HUDEP-2 (cell line): ENCODE results near the gene CCDC90B.
"Not testable (repeated sequence)": the region's sequence is repeated elsewhere in the genome, so short reads cannot be mapped to it uniquely, and the experiment has no call there.

Experiments
- DNase-seq, 76 experiments: peaks; one replicate each; lab custom pipeline; 2025; ENCODE audit not compliant: unreplicated experiment in 76 of 76; lab: John Stamatoyannopoulos, UW

CCDC90B gene, protein sequence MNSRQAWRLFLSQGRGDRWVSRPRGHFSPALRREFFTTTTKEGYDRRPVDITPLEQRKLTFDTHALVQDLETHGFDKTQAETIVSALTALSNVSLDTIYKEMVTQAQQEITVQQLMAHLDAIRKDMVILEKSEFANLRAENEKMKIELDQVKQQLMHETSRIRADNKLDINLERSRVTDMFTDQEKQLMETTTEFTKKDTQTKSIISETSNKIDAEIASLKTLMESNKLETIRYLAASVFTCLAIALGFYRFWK

DNA sequence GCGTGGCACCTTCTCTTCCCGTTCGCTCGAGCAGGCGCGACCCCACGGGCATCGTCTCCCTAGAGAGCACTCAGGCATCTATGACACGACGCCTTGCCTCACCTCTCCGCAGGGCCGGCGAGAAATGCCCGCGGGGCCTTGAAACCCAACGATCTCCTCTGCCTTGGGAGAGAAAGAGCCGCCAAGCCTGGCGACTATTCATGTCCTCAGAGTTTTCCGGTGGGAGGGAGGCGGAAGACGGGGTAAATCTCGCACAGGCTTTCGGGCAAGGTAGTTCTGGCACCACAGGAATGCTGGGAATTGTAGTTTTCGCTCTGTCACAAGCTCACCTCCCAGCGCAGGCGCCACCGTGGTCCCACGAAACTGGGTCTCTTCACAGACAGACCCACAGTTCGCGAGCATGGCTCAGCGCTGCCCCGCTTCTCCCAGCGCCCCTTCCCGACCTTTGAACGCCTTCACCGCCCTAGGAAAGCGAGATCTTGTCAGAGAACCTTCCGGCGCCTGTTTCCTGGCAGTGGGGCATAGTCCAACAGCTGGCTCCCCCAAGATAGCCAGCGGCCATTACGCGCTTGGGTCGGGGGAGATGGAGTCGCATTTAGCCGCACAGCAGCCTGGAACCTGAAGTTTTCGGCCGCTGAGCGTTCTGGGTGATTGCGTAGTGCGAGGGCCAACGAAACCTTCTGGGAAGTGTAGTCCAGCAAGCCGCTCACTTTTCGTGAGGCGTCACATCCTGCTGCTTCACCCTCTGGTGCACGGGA is at the start of gene CCDC90B:
Gene CCDC90B (minus strand): TSS at position 597 of the 758 bp plus-strand sequence. CDS start 395 bp downstream, at position 202.
- DNase-seq, result peak; percentile 16 to 95 (median 88)

DNA sequence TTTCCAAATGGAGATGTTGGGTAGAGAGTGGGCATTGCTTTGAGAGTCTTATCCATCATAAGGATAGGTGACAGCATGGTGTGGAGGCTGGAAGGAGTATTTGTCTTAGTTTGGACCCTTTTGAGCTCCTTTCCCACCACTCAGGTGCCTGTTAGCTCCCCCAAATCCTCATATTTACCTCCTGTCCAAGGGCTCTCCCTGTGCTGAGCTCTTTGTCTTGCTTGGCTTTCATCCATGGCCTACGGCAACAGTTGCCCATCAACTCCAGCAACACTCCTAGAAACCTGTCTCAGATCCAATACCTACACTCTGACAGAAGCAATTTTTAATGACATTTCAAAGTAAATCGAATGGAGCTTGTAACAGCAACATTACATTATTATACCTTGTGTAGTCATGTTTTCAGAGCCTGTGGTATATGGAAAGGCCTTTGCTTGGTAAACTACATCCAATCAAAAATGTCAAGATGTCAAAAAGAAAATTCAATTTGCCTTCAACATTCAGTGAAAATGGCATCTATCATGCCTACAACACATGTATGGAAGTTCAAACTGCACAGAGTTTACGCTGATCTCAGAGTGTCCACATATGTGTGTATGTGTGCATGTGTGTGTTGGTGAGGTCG is 49.4 kb upstream of the CCDC90B start:
- no peak for DNase-seq

DNA sequence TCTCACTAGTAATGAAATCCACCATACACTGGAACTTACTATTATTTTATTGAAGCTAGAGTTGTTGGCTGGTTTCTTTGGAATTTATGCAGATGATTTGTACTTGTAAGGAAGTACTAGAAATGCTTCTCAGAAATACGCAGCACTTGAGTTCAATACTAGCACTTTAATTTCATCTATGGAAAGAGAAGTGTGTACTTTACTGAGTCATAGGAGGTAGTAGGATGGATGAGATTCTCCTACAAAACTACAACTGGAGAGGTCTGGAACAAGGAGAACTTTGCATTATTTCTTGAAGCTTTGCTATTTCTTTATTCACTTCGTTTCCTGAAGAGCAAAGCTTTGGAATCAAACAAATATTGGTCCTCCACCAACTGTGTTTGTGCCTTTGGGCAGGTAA is 44.1 kb upstream of the CCDC90B start:
- no peak for DNase-seq

DNA sequence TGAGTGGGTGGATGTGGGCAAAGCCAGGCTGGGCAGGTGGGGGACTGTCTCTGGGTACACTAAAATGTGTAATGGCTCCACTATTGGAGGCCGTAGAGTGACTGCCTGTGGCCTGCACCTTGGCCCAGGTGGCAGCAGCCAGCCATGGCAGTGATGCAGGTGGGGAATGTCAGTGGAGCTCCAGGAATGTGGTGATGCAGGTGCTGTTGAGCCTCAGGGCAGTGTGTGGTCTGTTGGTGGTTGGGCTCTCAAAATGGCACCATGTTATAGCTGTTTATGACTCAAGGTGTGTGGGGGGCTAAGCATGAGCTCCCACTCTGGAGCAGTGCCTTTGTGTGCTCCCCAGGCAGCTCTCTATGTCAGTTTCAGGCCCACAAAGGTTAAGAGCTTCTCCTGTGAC is 40.2 kb upstream of the CCDC90B start:
- no peak for DNase-seq

DNA sequence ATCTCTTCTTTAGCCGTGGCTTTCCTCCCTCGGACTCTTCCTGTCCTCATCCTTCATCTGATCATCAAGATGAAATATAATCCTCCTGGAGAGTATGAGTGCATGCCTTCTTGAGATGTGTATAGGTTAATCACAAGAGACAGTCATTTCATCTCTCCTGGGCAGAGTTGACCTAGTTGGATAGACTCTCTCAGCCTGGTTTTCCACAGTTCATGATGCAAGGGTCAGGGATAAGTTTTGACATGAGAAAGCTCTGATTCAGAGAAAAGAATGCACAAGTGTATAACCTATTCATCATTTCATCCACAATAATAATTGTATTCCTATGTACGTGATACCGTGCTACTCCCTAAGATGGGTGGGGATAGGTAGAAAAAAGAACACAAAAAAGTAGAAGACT is 33.2 kb upstream of the CCDC90B start:
- no peak for DNase-seq

DNA sequence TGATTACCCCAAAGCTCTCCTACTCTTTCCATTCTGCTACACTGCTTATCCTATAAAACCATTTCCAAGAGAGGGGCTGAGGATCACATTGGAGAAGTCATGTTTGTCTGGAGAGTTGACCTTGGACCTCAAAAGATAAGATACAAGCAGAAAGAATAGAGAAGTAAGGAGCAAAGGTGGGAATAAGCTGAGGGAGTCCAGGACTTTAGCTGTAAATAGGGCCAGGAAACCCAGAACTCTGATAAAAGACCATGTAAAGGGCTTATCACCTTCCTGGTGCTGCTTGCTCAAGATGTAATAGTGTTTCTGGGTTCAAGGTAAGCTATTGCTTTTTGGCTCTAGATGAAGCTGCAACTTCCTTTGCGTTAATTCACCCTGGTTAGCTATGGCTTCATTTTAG is 32.8 kb upstream of the CCDC90B start:
- no peak for DNase-seq

DNA sequence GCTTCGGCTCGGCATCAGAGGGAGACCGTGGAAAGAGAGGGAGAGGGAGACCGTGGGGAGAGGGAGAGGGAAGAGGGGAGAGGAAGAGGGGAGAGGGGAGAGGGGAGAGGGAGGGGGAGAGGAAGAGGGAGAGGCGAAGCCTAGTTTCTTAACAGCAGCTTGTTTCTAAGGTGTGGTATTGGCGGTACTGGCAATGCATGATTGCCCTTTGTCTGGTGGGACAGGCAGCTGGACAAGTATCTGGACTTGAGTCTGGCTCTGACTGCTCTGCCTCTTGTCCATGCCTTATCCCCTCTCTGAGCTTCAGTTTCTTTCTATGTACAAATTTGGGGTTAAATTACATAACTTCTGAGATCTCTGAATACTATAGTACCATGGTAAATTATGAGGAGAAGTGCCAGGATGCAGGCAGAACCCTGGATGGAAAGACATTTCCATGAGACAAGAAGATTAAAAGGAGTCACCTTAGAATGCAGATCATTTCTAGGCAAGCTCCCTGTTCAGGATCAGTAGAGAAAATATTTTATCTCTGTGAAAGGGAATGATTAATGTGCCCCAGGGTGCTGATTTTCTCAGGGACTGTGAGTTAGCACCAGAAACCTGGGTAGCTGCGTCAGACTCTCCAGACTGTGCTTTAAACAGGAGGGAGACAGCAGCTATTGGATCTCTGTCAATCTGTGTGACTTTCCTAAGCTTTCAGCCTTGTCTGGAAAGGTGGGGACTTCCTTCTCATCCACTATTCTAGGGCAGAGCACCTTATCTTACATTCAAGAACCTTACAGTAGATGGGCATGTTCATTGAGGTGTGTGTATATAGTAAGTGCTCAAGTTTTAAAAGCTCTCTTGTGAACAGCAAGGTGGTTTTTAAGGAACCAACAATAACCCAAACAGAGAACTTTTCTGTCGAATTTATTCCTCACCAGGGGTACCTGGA is 31.9 kb upstream of the CCDC90B start:
- no peak for DNase-seq

DNA sequence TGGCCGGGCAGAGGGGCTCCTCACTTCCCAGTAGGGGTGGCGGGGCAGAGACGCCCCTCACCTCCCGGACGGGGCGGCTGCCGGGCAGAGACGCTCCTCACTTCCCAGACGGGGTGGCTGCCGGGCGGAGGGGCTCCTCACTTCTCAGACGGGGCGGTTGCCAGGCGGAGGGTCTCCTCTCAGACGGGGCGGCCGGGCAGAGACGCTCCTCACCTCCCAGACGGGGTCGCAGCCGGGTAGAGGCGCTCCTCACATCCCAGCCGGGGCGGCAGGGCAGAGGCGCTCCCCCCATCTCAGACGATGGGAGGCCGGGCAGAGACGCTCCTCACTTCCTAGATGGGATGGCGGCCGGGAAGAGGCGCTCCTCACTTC is 30.7 kb upstream of the CCDC90B start:
- not testable (repeated sequence) for DNase-seq

DNA sequence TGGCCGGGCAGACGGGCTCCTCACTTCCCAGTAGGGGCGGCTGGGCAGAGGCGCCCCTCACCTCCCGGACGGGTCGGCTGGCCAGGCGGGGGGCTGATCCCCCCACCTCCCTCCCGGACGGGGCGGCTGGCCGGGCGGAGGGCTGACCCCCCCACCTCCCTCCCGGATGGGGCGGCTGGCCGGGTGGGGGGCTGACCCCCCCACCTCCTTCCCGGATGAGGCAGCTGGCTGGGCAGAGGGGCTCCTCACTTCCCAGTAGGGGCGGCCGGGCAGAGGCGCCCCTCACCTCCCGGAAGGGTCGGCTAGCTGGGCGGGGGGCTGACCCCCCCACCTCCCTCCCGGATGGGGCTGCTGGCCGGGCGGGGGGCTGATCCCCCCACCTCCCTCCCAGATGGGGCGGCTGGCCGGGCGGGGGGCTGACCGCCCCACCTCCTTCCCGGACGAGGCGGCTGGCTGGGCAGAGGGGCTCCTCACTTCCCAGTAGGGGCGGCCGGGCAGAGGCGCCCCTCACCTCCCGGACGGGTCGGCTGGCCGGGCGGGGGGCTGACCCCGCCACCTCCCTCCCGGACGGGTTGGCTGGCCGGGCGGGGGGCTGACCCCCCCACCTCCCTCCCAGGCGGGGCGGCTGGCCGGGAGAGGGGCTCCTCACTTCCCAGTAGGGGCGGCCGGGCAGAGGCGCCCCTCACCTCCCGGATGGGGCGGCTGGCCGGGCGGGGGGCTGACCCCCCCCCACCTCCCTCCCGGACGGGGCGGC is 30.2 kb upstream of the CCDC90B start:
- not testable (repeated sequence) for DNase-seq

DNA sequence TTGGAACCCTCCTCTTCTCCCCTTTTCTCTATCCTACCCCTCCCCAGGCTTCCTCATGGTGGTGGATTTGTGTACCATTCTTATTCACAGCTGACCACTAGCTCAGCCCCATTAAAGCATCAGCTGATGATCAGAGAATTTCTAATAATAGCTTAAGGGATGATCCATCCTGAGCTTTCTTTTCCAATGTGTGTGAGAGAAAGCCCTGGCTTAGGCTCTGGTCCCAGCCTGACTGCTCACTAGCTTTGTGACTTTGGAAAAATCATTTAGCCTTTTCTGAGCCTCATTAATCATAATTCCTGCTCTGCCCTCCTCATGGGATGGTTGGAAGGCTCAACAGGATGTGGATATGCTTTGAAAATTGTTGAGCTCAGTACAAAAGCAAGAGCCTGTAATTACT is 26.3 kb upstream of the CCDC90B start:
- DNase-seq, result no peak

DNA sequence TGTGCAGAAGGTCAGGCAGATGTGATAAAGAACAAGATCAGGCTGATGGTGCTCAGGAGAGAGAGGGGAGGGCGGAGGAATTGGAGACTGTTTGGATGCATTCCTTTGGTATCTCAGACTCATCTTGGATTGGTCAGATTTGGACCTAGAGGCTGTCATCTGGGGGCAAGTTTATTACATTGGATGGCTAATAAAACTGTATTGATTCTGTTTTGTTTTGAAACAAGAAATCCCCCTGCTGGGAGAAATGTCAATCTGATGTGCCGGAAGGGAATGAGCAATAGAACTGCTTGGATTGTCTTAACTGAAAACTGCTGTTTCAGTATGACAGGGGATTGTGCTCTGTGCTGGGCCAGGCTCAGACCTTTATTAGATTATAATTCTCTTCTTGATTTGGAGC is 25.5 kb upstream of the CCDC90B start:
- no peak for DNase-seq

DNA sequence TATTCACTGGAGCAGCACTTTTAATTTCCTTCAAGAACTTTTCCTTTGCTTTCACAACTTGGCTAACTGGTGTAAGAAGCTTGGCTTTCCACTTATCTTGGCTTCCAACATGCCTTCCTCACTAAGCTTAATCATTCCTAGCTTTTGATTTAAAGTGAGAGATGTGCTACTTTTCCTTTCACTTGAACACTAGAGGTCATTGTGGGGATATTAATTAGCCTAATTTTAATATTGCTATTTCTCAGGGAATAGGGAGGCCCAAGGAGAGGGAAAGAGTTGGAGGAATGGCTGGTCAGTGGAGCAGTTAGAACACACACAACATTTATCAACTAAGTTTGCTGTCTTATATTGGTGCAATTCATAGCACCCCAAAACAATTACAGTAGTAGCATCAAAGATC is 24.6 kb upstream of the CCDC90B start:
- DNase-seq, result no peak

DNA sequence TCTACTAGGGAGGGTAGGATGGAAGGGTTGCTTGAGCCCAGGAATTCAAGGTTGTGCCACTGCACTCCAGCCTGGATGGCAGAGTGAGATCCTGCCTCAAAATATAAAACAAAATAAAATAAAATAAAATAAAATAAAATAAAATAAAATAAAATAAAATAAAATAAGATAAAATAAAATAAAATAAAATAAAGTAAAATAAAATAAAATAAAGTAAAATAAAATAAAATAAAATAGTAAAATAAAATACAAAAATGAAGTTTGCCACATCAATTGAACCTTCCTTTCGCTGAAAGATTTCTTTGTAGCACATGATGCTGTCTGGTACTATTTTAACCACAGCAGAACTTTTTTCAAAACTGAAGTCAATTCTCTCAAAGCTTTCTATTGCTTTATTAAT is 22.4 kb upstream of the CCDC90B start:
- DNase-seq, result not testable (repeated sequence)

DNA sequence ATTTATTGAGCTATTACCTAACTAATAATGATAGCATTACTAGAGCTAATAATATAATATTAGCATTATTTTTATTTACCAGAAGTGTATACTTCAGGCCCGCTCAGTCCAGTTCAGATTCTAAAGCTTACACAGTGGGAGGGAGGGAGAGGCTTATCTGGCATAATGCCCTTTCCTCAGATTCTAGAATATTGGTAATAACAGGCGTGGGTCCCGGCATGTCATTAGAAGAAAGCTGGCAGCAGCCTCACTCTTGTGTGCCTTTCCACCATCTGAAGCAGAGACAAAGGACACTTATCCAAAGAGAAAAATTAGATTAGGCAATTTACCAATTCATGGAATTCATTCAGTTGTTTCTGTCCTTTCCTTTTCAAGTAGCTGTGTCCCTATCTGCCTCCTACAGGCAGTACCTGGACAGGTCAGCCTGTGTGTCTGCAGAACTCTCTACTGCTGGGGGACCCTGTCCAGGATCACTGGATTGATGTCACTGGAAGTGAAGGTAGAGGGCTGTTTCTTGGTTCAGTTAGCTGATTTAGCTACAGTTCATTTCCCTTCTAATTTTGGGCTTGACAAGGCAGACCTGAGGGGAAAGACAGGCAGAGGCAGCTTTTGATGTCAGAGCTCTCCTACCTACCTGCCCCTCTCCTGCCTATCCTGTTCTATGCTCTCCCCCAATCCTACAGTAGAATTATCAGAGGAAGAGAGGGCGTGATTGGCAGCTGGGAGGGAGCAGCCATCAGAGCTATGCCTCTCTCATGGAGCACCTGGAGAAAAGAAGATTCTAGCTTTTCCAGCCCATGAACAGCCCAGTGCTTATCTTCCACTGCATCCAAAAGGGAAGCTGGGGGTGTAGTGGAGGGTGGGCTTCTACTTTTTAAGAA is 20.3 kb upstream of the CCDC90B start:
- no peak for DNase-seq

DNA sequence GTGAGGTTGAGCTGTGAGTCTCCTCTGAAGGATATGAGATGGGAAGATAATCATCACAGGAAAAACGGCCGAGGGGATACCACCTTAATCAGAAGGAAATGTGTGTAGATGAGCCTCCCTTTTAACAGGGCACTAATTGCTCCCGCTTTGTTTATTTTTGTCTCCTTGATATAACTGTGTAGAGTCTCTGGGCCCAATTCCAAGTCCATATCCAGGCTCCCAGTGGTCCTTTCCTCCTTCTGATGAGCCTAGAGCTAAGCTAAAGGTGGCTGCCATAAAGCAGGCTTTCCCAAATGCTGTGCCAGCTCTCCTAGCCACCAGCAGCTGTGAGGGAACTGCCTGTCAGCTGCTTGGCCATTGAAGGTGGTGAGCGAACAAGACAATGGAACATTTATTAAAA is 17.1 kb upstream of the CCDC90B start:
- no peak for DNase-seq

DNA sequence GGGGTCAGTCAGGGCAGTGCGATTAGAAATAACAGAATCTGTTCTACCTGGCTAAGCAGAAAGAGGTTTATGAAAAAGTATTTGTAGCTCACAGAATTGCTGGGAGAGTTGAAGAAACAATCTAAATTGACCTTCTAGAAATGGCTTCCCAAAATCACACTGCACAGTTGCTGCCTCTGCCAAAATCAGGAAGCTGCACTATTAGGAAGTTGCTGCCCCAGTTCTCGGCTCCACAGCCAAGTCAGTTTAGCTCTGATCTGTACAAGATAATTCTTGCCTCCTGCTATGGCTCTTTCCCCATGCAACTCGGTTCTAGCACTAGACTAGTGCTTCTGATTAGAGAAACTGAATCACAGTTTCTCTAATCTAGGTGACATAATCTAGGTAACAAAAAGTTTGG is 16.0 kb upstream of the CCDC90B start:
- DNase-seq, result no peak

DNA sequence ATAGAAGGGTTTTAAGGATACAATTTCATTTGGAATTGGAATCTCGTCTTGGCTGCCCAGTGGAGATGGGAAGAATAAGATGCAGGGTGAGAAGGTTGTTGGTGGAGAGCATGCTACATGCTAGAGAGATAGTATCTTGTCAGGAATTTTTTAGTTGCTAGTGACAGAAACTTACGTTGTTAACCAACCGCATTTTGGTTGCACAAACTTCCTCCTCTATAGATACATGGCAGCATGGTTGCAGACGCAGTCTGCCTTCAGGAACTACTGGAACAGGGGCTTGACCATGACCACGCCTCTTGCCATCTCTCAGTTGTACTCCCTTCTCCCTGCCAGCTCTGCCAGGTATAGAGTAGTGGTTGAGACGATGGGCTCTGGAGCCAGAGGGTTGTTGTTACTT is 13.5 kb upstream of the CCDC90B start:
- no peak for DNase-seq

DNA sequence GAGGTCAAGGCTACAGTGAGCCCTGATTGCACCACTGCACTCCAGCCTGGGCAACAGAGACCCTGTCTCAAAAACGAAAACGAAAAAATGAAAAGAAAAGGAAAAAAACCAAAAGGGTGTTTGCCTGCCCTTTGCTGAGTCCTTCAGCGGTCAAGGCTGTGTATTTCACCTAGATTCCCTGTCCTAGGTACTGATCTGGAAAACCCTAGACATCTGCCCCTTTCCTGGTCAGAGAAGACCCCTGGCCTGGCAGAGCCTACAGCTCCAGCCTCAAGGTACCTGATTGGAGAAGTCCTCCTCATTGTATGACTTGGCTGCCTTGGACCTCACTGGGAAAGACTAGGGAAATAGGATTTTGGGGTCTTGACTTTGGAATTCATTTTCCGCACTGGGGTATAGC is 8.0 kb upstream of the CCDC90B start:
- DNase-seq, result no peak

DNA sequence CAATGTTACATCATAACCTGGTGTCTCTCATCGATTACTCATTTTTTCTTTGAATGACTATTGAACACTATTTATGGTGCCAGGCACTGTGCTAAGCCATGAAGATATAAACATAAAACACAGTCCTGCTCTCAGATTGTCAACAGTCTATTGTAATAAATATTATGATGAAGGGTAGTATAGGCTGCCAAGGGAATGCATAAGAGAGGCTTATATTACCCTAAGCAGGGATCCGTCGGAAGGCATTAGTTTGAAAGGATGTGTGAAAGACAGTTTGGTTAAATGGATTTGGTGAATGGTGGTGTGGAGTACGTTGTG is 7.2 kb upstream of the CCDC90B start:
- no peak for DNase-seq
